Loucy (cell line): Measurements from ENCODE around the gene SPOCK2.

Experiments
- CTCF ChIP-seq: fragments of 200-600 bp; sonication (generic); conservative IDR thresholded peaks from 2 replicates; pipeline ENCODE4 v1.5.1; 2014; ENCODE audit warnings: mild to moderate bottlenecking, antibody characterized with exemption, low read length
- EZH2phosphoT487 ChIP-seq: fragments of 200-600 bp; IDR thresholded peaks from 2 replicates; pipeline ENCODE4 v1.6.1; 2018; ENCODE audit warnings: antibody characterized with exemption, mild to moderate bottlenecking, moderate library complexity, borderline replicate concordance

- TF ChIP-seq CTCF (no peak), EZH2phosphoT487 (no peak)
Measured at GRCh38 chr10:72065439-72066025, 22.8 kb downstream of the SPOCK2 start.
